HG03439 (cell line): ENCODE measurements around the gene CERS1.

ENCODE experiments used
- ATAC-seq: cut with Tn5 transposase; IDR thresholded peaks from one replicate; pipeline ENCODE4 v1.9.1; 2021; ENCODE audit warnings: mild to moderate bottlenecking, moderate library complexity; ENCODE audit not compliant: unreplicated experiment

CERS1 gene

GRCh38 chr19:18899624-18900560, 3.9 kb upstream of the CERS1 start:
- ATAC-seq, result no peak

- no peak for ATAC-seq
Measured at GRCh38 chr19:18898607-18899408, 2.9 kb upstream of the CERS1 start.

GRCh38 chr19:18898081-18898606, 2.2 kb upstream of the CERS1 start:
- ATAC-seq, result no peak

GRCh38 chr19:18897094-18898029, 1.4 kb upstream of the CERS1 start:
- no peak for ATAC-seq

GRCh38 chr19:18896421-18896841, 473 bp upstream of the CERS1 start:
- no peak for ATAC-seq

- ATAC-seq, result no peak
Measured at GRCh38 chr19:18895038-18895823, 727 bp downstream of the CERS1 start.

GRCh38 chr19:18894254-18895037, 1.5 kb downstream of the CERS1 start:
- ATAC-seq, result no peak

GRCh38 chr19:18893587-18894253, 2.2 kb downstream of the CERS1 start:
- no peak for ATAC-seq

GRCh38 chr19:18889949-18890745, 5.8 kb downstream of the CERS1 start:
- ATAC-seq, result no peak

- ATAC-seq, result no peak
Measured at GRCh38 chr19:18886972-18887371, 9.0 kb downstream of the CERS1 start.

- no peak for ATAC-seq
Measured at GRCh38 chr19:18883526-18884304, 12.2 kb downstream of the CERS1 start.

- ATAC-seq, result no peak
Measured at GRCh38 chr19:18881491-18881890, 14.5 kb downstream of the CERS1 start.

- no peak for ATAC-seq
Measured at GRCh38 chr19:18879579-18880373, 16.2 kb downstream of the CERS1 start.

- no peak for ATAC-seq
Measured at GRCh38 chr19:18878858-18879578, 16.9 kb downstream of the CERS1 start.

GRCh38 chr19:18878058-18878797, 17.7 kb downstream of the CERS1 start:
- no peak for ATAC-seq
